Esophagus (tissue), 2 donors: ENCODE data around the gene THSD7B. TPM values are rescaled to one million over a fixed set of nuclear protein-coding genes. Genes with fewer than 3 reads are reported as not detected.
"Not testable (repeated sequence)": the region's sequence is repeated elsewhere in the genome, so short reads cannot be mapped to it uniquely, and the experiment has no call there.

Experiments
- H3K27ac ChIP-seq, 2 donors: one replicate each; pipeline ENCODE4 v1.5.1; 2013; ENCODE audit warnings: low read depth in 2 of 2, mild to moderate bottlenecking in 2 of 2, inconsistent platforms in 1 of 2, low read length in 1 of 2, moderate library complexity in 1 of 2
- H3K27me3 ChIP-seq, 2 donors: one replicate each; pipeline ENCODE4 v1.6.1; 2013; ENCODE audit warnings: low read length in 2 of 2, control low read depth in 1 of 2, mild to moderate bottlenecking in 1 of 2; ENCODE audit not compliant: insufficient read depth in 2 of 2, control insufficient read depth in 1 of 2
- H3K36me3 ChIP-seq, 2 donors: one replicate each; pipeline ENCODE4 v1.6.1; 2013; ENCODE audit warnings: low read length in 1 of 2; ENCODE audit not compliant: control insufficient read depth in 2 of 2, insufficient read depth in 2 of 2
- H3K4me1 ChIP-seq, 2 donors: one replicate each; pipeline ENCODE4 v1.6.1; 2013; ENCODE audit warnings: low read length in 1 of 2; ENCODE audit not compliant: control insufficient read depth in 2 of 2, insufficient read depth in 2 of 2
- H3K4me3 ChIP-seq, 2 donors: one replicate each; pipeline ENCODE4 v1.5.1; 2013; ENCODE audit warnings: low read length in 2 of 2, mild to moderate bottlenecking in 2 of 2, low read depth in 1 of 2, moderate library complexity in 1 of 2
- H3K9me3 ChIP-seq, 2 donors: one replicate each; pipeline ENCODE4 v1.6.1; 2013; ENCODE audit warnings: mild to moderate bottlenecking in 2 of 2, low read depth in 1 of 2, low read length in 1 of 2, moderate library complexity in 1 of 2; ENCODE audit not compliant: control insufficient read depth in 2 of 2, insufficient read depth in 1 of 2
- WGBS, 2 donors: extraction: QIAGEN DNeasy Blood & Tissue Kit; methylation state at CpG; one replicate each; pipeline ENCODE4 v1.1.7; 2013; 5-methylcytosine and 5-hydroxymethylcytosine counted together
- polyA plus RNA-seq, 2 donors: library from polyadenylated mRNA; stranded (reverse); fragments of 200-250 nt; gene quantifications; one replicate each; pipeline ENCODE4 v1.2.3, GENCODE V29; 2013
- donor health status: healthy with polysubstance abuse.
- donor health status: Bipolar disorder and iron deficiency.

The THSD7B gene
- polyA plus RNA-seq, 2 donors: 0.22 to 0.32 TPM

GRCh38 chr2:137331562-137331961, 566.2 kb downstream of the THSD7B start:
- H3K27me3 ChIP-seq, H3K36me3 ChIP-seq, H3K4me3 ChIP-seq, H3K27ac ChIP-seq, H3K9me3 ChIP-seq, H3K4me1 ChIP-seq: not testable (repeated sequence)
- 93 to 97% methylated on average over 21 to 25 of the region's 25 CpGs for WGBS, 2 donors

GRCh38 chr2:137333386-137334165, 568.2 kb downstream of the THSD7B start:
- H3K27me3 ChIP-seq: no peaks in the 10 kb centered on the region
- H3K9me3 ChIP-seq: no peaks in the 10 kb centered on the region
- H3K4me1 ChIP-seq: no peaks in the 10 kb centered on the region
- H3K27ac ChIP-seq: no peak overlapping the region
- no peaks in the 10 kb centered on the region for H3K36me3 ChIP-seq
- H3K4me3 ChIP-seq: no peak overlapping the region
- 40 to 47% methylated on average over 4 of the region's 4 CpGs for WGBS, 2 donors

- Histone ChIP-seq H3K27ac (no peak overlapping the region), H3K27me3 (no peaks in the 10 kb centered on the region), H3K4me1 (no peaks in the 10 kb centered on the region), H3K4me3 (no peak overlapping the region), H3K36me3 (no peaks in the 10 kb centered on the region), H3K9me3 (no peaks in the 10 kb centered on the region)
- 71 to 87% methylated on average over 2 of the region's 2 CpGs for WGBS, 2 donors
Measured at GRCh38 chr2:137336067-137336466, 570.7 kb downstream of the THSD7B start.

GRCh38 chr2:137339051-137339450, 573.7 kb downstream of the THSD7B start:
- Histone ChIP-seq H3K4me1 (no peaks in the 10 kb centered on the region), H3K36me3 (no peaks in the 10 kb centered on the region), H3K9me3 (no peaks in the 10 kb centered on the region), H3K27ac (no peak overlapping the region), H3K27me3 (no peaks in the 10 kb centered on the region), H3K4me3 (no peak overlapping the region)
- 82 to 86% methylated on average over 3 of the region's 3 CpGs for WGBS, 2 donors

- Histone ChIP-seq H3K27ac (no peak overlapping the region), H3K4me3 (no peak overlapping the region), H3K4me1 (no peaks in the 10 kb centered on the region), H3K27me3 (no peaks in the 10 kb centered on the region), H3K36me3 (no peaks in the 10 kb centered on the region), H3K9me3 (no peaks in the 10 kb centered on the region)
- 66 to 73% methylated on average over 4 of the region's 4 CpGs for WGBS, 2 donors
Measured at GRCh38 chr2:137345994-137346393, 580.6 kb downstream of the THSD7B start.

- 67 to 69% methylated on average over 3 of the region's 3 CpGs for WGBS, 2 donors
Measured at GRCh38 chr2:137348301-137348700, 583.0 kb downstream of the THSD7B start.

GRCh38 chr2:137357634-137358033, 592.3 kb downstream of the THSD7B start:
- Histone ChIP-seq H3K9me3 (peaks cover 0 to 4% of the 10 kb centered on the region in 2 donors), H3K4me1 (no peaks in the 10 kb centered on the region), H3K27ac (no peak overlapping the region), H3K27me3 (no peaks in the 10 kb centered on the region), H3K4me3 (no peak overlapping the region), H3K36me3 (no peaks in the 10 kb centered on the region)

More at GRCh38 chr2:137348301-137348700, 583.0 kb downstream of the THSD7B start:
- Histone ChIP-seq H3K4me1 (no peaks in the 10 kb centered on the region), H3K27me3 (no peaks in the 10 kb centered on the region), H3K4me3 (no peak overlapping the region), H3K27ac (no peak overlapping the region), H3K36me3 (no peaks in the 10 kb centered on the region), H3K9me3 (no peaks in the 10 kb centered on the region)

GRCh38 chr2:137367361-137367760, 602.0 kb downstream of the THSD7B start:
- no peaks in the 10 kb centered on the region for H3K27me3 ChIP-seq
- H3K4me3 ChIP-seq: no peak overlapping the region
- WGBS, 2 donors: 9 to 15% methylated on average over 1 of the region's 1 CpG
- H3K9me3 ChIP-seq: no peaks in the 10 kb centered on the region
- no peaks in the 10 kb centered on the region for H3K36me3 ChIP-seq
- H3K27ac ChIP-seq: no peak overlapping the region
- H3K4me1 ChIP-seq: no peaks in the 10 kb centered on the region

- H3K4me1 ChIP-seq: no peaks in the 10 kb centered on the region
- WGBS, 2 donors: 31 to 36% methylated on average over 2 of the region's 2 CpGs
- no peaks in the 10 kb centered on the region for H3K27me3 ChIP-seq
- H3K27ac ChIP-seq: no peak overlapping the region
- H3K9me3 ChIP-seq: no peaks in the 10 kb centered on the region
- H3K36me3 ChIP-seq: no peaks in the 10 kb centered on the region
- no peak overlapping the region for H3K4me3 ChIP-seq
Measured at GRCh38 chr2:137369106-137369505, 603.8 kb downstream of the THSD7B start.

GRCh38 chr2:137379186-137379585, 613.8 kb downstream of the THSD7B start:
- H3K4me1 ChIP-seq: no peaks in the 10 kb centered on the region
- peaks cover 0 to 5% of the 10 kb centered on the region in 2 donors for H3K9me3 ChIP-seq
- H3K4me3 ChIP-seq: no peak overlapping the region
- WGBS, 2 donors: 89 to 90% methylated on average over 3 of the region's 3 CpGs
- no peak overlapping the region for H3K27ac ChIP-seq
- no peaks in the 10 kb centered on the region for H3K27me3 ChIP-seq
- H3K36me3 ChIP-seq: no peaks in the 10 kb centered on the region
